GM18517 (cell line): ENCODE data around the gene MEIS1.

ENCODE experiments used
- ATAC-seq: cut with Tn5 transposase; IDR thresholded peaks from one replicate; pipeline ENCODE4 v1.9.1; 2021; ENCODE audit warnings: mild to moderate bottlenecking, moderate library complexity; ENCODE audit not compliant: unreplicated experiment

Gene MEIS1

GRCh38 chr2:66579186-66580126, 144.5 kb downstream of the MEIS1 start:
- ATAC-seq: no peak

GRCh38 chr2:66580166-66581049, 145.5 kb downstream of the MEIS1 start:
- ATAC-seq: no peak

- no peak for ATAC-seq
Observed at GRCh38 chr2:66581339-66582103, 146.6 kb downstream of the MEIS1 start.

- ATAC-seq: no peak
Observed at GRCh38 chr2:66582104-66582986, 147.4 kb downstream of the MEIS1 start.

- ATAC-seq: no peak
Observed at GRCh38 chr2:66582987-66583880, 148.3 kb downstream of the MEIS1 start.

GRCh38 chr2:66583881-66584280, 149.0 kb downstream of the MEIS1 start:
- no peak for ATAC-seq

GRCh38 chr2:66585587-66585986, 150.7 kb downstream of the MEIS1 start:
- ATAC-seq: no peak

- ATAC-seq: no peak
Observed at GRCh38 chr2:66587216-66587615, 152.3 kb downstream of the MEIS1 start.

GRCh38 chr2:66594001-66594400, 159.1 kb downstream of the MEIS1 start:
- ATAC-seq: no peak

GRCh38 chr2:66595556-66595955, 160.6 kb downstream of the MEIS1 start:
- no peak for ATAC-seq

- no peak for ATAC-seq
Observed at GRCh38 chr2:66596256-66596655, 161.3 kb downstream of the MEIS1 start.

- no peak for ATAC-seq
Observed at GRCh38 chr2:66601624-66602023, 166.7 kb downstream of the MEIS1 start.

GRCh38 chr2:66602341-66602740, 167.4 kb downstream of the MEIS1 start:
- no peak for ATAC-seq

GRCh38 chr2:66604326-66604725, 169.4 kb downstream of the MEIS1 start:
- no peak for ATAC-seq

GRCh38 chr2:66604976-66605375, 170.1 kb downstream of the MEIS1 start:
- ATAC-seq: no peak

GRCh38 chr2:66607152-66607551, 172.2 kb downstream of the MEIS1 start:
- no peak for ATAC-seq
